ENCODE data around the gene ZNRF3.
"Not testable (repeated sequence)": the region's sequence is repeated elsewhere in the genome, so short reads cannot be mapped to it uniquely, and the experiment has no call there.

The ZNRF3 gene

DNA sequence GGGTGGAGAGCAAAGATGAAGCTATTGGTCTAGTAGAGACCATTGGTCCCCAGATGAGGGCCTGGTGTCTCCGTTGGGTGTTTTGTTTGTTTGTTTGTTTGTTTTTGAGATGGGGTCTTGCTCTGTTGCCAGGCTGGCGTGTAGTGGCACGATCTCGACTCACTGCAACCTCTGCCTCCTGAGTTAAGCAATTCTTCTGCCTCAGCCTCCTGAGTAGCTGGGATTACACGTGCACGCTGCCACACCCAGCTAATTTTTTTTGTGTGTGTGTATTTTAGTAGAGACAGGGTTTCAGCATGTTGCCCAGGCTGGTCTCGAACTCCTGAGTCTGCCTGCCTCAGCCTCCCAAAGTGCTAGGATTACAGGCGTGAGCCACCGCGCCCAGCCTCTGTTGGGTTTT lies 25.4 kb downstream of the ZNRF3 start:
- not testable (repeated sequence) for DNase-seq

DNA sequence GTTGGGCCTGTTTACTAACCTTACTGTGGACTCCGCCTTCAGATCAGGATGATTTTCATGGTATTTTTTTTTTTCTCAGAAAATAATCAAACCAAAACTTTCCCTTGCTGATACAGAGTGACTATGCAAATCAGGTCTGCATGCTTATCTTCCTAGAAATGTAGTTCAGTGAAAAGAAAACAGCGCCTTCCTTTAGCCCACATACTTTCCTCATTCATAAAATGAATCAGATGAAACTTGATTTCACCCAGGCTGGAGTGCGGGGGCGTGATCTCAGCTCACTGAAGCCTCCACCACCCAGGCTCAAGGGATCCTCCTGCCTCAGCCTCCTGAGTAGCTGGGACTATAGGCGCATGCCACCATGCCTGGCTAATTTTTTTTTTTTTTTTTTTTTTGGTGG lies 26.0 kb downstream of the ZNRF3 start:
- DNase-seq: no peak

DNA sequence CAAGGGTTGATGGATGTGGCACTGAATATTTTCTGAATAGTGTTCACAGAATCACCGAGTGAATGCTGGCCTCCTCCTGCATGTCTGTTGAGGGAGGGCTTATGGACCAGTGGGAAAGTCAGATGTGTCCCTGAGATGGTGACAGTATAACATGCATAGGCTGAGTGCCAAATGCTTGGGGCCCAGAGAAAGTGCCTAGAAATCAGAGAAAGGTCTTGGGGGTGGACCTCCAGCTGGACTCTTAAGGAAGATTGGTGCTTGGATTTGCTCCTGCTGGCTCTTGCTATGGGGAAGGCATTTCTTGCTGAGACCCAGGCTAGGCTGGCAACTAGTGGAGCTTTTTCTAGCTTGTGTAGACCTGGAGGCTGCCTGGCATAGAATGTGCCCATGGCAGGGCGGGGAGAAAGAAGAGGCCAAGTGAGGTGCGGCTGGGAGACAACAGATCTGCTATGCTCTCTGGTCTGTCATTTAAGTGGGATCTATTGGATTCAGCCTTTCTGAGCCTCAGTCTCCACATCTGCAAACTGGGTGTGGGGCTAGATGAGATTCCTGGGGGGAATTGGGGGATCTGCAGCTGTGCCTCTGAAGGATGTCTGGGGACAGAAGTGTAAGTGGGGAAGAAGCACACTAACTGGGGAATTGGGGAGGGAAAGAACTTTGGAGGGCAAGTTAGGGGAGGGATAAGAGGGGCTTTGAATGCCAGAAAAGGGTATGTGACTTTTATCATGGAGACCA lies 27.4 kb downstream of the ZNRF3 start:
- no peak for DNase-seq

DNA sequence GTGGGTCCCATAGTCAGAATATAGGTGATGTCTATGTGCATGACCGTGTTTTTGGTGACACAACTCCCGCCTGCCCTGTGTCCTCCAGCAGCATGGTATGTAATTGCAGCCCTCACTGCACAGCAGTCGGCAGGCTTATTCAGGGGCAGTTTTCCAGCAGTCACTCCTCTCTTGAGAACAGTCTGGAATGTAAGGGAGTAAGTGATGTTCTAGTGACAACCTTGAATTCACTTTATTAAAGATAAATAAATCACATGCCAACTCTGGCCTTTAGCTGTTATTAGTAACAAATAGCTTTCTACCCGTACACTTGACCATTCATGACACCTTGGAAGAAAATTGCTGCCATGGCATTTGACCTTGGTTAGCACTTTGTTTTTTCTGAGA lies 27.9 kb downstream of the ZNRF3 start:
- no peak for DNase-seq

DNA sequence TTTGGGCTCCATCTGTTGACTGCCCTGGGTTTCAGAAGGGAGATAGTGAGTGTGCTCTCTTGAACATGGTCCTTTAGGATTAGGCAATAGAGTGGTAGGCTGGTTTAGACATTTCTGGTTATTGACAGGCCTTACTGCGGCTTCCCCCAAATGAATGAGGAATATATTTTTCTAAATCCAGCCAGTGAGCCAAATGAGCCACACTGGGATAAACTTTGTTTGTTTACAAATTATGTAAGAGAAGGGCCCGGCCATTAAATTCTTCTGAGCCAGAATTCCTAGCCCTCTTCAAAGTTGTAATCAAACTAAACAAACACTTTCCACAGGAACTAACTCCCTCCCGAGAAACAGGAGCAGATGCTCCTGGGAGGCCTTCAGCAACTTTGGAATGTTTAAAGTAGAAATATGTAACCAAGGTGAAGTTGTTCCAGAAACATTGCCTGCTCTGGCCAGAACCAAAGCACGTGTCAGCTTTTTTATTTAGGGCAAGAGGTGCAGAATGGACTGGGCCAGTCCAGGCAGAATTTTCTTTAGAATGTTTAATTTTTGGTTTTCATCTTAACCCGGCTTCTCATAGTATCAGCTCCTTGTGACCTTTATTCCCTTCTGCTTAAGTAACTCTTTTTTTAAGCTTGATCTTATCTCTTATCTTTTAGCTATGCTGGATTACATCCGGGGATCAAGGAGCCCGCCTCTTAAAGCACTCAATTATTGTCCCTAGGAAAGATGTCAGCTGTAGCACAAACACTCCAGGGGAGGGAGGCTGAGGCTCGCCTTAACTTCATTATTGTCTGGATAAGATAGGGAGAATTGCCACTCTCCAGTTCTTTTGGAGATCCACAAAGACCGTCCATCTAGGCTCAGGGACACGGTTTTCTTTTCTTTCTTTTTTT lies 28.7 kb downstream of the ZNRF3 start:
- DNase-seq: no peak

DNA sequence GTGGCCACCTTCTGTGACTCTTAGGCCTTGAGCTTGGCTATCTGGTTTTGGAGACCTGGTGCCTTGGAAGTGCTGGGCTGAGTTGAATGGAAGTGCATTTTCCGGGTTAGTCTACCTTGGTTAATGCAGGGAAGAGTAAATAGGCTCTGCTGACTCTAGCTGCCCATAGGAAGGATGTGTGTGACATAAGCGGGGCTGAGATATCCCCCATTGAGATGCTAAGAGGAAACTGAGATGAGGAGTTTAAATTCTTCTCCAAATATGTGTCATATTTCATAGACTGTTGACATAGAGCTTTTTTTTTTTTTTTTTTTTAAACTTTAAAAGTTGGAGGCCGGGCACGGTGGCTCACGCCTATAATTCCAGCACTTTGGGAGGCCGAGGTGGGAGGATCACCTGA lies 30.8 kb downstream of the ZNRF3 start:
- no peak for DNase-seq

DNA sequence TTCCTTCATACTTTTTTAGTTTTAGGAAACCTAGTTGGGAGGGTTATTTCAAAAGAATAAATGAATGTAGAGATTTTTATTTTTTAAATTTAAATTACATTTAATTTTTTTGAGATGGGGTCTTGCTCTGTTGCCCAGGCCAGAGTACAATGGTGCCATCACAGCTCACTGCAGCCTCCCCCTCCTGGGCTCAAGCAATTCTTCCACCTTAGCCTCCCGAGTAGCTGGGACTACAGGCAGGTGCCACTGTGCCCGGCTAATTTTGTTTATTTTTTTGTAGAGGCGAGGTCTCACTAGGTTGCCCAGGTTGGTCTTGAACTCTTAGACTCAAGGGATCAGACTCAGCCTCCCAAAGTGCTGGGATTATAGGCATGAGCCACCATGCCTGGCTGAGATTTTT lies 32.6 kb downstream of the ZNRF3 start:
- no peak for DNase-seq

DNA sequence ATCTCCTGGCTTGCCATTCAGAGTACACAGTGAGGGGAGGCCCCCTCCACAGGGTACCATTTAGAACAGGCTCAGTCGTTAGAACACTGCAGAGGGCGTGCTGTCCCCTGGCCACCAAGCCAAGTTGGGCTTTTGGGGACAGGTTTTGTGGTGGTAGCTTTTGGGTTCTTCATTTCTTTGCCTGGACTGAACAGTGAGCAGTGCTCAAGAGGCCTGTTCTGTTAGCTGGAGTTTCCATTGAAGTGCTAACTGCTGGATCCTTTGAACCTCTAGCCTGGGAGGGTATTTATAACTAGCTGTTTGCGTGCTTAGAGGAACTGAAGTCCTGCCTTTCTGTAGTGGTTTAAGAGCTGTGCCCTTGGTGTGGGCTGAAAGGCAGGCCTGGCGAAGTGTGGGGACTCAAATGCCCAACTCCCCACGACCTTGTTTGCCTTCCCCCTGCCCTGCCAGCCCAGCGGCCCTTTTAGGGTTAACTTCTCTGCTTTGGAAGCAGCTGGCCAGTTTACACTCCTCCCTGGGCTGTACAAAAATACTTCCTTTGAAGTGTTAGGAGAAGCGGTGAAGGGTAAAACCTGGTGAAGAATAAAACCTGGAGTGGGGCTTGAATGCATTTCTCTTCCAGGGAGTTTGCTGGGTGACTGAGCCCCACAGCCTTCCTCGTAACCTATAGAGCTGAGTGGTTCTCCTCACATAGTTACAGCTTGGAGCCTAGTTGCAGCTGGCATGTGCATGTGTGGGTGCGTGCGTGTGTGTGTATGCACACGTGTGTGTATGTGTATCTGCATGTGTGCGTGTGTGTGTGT lies 34.6 kb downstream of the ZNRF3 start:
- no peak for DNase-seq

DNA sequence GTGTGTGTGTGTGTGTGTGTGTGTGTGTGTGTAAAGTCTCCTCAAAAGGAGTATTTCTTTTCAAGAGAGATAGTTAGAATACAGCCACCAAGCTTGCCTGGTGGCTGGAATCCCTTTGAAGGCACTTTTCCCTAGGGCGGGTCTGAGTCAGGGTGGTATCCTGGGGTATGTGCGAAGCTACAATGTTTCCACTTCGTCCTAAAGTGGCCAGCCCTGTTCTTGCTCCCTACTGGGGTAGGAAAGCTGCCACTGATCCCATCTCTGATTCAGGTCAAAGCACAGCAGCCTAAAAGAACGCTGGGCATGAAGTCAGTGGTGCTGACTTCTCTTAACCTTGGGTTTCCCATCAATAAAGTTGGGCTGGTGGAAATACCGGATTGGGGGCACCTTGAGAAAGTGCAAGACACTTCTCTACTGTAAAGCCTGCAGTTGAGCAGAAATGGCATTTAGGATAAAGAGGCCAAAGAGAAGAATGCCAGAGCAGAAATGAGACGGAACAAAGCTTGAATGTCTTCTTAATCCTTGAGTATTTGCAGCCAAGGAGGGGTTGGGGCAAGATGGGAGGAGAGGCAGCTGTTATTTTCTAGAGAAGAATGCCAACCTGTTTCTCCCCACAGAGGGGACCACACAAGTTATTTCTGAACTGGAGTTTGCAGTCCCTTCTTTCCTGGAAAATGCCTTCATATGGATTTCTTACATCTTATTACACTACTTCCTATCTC lies 35.3 kb downstream of the ZNRF3 start:
- DNase-seq: no peak

DNA sequence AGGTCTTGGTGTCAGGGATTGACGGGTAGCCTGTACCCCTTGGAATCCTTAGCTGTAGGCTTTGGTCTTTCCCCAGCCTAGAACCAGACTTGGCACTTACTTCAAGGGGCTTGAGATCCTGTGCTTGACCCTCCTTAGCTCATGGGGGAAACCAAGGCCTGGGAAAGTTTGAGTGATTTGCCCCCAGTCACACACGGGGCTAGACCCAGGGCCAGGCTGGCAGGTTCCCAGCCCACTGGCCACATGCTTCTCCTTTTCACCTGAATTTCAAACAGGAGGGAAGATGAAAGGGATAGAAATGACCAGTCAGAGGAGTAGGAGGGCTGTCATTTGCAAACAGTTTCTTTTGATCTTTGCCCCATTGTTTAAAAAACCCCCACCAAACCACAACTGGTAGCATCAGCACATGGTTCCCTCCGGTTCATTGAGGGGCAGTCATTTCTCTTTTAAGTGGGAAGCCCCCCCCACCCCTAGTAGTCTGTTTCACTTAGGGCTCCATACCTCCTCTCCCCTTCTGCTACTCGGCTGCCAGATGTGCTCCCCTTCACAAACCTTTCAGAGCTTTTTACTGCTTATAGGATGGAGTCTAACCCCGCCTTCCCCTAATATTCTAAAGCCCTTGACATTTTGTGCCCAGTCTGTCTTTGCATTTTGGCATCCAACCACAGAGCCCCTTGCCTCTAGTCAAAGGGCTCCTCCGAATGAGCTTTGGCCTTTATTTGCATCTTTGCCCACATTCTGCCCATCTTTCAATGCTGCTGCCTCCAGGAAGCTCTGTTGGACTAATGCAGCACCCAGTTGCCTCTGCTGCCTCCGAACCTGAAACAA lies 37.6 kb downstream of the ZNRF3 start:
- no peak for DNase-seq

DNA sequence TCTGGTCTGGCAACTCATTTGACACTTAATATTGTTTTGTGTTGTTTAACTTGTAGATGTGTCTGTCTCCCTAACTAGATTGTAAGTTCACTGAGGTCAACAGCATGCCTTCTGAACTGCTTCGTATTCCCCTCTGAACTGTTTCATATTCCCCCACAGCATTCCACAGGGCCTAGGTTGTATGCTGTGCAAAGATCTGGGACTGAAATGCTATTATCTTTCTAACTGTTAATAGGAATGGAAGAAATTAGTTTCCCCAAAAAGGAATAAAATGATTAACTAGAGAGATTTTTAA lies 38.2 kb downstream of the ZNRF3 start:
- DNase-seq: no peak

DNA sequence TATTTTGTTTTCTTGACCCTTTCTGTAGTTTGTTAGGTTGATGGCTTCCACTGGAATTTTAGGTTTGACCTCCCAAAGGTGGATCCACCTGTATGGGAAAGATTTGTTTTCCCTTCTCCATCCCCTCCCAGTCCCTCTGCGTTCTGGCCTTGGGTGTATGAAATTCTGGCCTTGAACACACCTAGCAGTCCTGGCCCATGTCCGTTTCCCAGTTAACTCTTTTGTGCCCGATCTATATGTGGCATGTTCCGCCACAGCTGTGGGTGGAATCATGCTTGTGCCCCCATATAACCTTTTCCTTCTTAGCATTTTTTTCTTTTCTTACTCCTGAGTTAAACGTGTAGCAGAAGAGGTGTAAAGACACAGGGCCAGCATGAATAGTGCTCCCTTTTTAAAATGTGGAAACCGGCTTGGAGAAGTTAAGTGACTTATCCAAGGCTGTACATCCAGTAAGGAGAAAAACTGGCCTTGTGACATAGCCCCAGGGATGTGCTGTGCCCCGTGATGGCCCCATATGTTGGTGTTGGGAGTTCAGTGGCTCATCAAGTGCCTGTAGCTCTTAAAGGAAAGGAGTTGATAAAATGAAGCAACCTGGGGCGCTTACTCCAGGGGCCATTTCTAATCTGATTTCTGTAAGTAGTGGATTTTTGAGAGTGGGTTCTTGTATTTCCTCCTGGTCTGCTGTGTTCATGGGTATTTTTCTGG lies 39.3 kb downstream of the ZNRF3 start:
- DNase-seq: no peak

DNA sequence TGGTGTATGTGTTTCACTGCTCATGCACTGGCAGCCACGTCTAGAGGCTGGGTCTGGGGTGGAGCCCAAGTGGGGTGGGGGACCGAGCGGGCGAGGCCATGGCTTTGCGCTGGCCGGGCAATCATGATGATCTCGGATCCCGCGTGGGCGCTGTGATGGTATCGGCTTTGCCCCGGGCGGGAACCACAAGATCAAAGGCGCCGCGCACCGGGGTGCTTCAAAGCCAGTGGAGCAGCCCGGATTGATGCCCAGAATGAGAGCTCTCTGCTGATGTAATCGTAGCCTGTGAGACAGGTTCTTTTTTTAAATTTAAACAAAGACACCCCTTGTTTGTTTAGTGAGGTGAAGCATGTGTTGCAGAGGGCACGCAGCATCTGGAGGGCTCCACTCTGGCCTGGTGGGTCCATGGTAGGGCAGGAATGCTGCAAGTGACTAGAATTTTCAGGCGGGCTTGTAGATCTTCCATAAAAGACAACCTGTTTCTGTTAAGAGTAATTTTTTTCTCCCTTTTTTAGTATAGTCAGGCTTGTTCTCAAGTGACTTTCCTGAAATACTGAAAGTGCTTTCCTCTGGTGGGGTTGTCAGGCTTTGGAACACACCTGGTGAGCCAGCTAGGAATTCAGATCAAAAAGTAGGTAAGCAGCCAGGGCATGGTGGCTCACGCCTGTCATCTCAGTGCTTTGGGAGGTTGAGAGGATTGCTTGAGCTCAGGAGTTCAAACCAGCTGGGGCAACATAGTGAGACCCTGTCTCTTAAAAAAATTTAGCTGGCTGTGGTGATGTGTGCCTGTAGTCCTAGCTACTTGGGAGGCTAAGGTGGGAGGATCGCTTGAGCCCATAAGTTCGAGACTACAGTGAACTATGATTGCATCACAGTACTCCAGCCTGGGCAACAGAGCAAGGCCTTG lies 40.7 kb downstream of the ZNRF3 start:
- DNase-seq: no peak

DNA sequence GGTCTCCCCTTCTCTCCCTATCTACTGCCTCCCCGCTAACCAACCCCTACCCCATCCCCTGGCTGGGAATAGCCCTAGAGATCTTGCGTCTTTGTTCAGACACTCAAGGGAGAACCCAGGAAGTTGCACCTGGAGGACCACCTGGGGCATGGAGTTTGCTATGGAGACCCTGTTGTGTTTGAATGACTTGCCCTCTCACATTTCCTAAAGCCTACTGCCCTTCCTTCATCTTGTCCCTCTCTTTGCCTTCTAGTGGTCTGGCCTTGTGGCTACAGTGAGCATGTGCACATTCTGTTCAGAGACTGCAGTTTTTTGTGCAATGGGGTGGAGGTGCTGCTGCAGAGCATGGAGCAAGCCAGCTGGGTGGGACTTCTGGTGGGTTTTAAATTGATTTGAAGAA lies 42.5 kb downstream of the ZNRF3 start:
- DNase-seq: no peak

DNA sequence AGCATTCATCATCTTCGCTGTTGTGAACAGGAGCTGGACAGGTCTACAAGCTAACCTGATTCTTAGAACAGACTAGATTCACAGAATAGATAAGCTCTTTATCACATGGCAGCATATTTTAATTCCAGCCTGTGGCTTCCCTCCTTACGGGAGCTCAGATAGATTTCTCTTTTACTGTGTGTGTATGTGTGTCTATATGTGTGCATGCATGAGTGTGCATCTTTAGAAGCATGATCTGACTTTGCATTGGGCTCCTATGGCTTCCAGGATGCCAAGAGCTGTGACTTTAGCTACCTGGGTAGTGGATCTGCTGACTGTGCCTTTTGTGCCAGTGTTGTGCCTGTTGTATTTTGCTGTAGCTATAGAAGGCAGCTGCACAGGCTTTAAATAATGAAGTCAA lies 44.3 kb downstream of the ZNRF3 start:
- DNase-seq: no peak

DNA sequence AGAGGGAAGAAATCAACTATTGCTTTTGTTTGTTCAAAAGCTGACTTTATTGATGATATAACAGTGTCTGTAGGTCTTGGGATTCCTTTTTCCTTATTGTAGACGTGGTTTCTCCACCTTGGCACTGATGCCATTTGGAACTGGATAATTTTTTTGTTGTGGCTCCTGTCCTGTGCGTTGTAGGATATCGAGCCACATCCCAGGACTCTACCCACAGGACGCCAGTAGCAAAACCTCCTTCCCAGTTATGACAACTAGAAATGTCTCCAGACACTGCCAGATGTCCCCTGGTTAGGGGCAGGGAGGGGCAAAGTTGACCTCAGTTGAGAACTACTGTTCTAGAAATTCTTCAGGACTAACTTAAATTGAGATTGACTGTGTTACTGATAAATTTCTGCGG lies 45.8 kb downstream of the ZNRF3 start:
- DNase-seq: no peak

DNA sequence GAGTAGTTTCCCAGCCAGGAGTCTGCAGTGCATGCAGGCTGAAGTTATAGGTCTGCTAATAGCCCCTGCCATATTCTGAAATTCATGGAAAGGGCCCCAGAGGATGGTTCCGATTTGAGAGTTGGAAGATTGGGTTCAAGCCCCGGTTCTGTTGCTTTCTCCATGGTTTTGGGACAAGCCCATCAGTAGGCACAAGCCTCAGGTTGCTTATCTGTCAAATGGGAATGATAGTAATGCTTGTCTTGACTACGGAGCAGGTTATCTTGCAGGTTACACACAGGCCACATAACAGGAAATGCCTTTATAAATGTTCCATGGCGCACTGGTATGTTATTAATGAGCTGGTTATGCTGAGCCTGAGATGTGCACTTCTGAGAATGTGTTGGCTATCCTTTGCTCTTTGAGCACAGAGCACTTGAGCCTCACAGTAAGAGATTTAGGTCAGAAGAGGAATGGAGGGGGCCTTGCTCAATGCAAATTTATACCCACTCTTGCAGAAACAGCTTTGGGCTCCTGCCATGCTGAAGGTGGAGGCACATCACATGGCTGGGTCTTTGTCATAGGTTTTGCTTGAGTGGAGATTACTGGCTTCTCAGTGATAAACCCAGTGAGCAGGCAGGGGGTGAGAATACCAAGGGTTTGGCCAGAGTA lies 47.1 kb downstream of the ZNRF3 start:
- no peak for DNase-seq

DNA sequence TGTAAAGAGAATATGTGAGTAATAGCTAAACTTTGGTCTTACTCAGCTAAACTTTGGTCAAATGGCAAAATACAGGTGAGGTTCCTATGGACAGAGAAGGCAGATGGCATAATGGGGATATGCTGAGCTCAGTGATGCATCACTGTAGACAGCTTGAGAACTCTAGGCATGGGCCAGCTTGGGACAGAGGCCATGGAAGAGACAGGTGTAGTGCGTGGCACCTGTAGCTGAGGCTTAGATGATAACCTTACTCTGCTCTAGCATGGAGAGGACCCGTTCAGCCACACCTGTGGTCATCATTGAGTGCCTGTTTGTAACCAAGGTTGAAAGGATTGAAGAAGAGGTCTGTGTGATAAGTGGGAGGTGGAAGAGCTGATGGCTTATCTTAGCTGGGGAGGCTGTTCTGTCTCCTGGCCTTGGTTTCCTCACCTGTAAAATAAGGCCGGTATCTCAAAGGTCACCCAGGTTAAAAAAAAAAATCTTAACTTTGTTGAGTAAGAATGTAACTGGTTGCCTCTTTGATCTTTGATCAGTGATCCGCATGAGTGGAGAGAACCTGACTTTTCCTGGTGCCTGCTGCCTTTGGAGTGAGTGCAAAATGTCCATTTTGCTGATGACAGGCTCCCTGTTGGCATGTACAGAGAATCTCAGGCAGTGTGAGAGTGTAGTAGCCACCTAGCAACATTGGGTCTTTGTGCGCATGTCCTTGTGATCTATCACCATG lies 48.6 kb downstream of the ZNRF3 start:
- DNase-seq: no peak

DNA sequence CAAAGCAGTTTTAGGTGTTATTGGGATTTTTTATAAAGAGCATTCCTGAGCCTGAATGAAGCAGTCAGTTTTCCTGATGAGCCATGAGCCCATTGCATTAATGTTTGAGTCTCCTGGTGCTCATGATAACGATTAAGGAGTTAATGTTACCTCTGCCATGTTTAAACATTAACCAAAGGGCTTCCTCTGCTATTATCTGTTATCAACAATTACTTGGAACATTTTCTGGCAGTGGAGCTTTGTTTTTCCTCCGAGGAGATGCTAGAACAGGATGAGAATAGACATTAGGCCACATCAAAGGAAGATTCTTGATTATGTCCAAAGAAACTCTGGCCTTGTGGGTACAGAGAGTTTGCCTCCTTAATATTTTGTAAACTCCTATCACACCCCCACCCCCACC lies 49.9 kb downstream of the ZNRF3 start:
- DNase-seq: no peak

Data from suppressor macrophage (primary cell).